DOHH2 (cell line): ENCODE measurements around the gene ELP4.

Experiments used
- H3F3A ChIP-seq: fragments of 200-600 bp; sonication (generic), shearing (Covaris generic); 2 replicates; pipeline ENCODE4 v1.6.0; 2016; ENCODE audit warnings: antibody characterized with exemption, mild to moderate bottlenecking; ENCODE audit not compliant: control insufficient read depth, insufficient read depth
- H3K27ac ChIP-seq: fragments of 200-600 bp; sonication (generic); 2 replicates; pipeline ENCODE4 v1.5.1; 2014; ENCODE audit warnings: low read depth, mild to moderate bottlenecking, low read length, moderate library complexity
- H3K27me3 ChIP-seq: fragments of 200-600 bp; sonication (generic); 2 replicates; pipeline ENCODE4 v1.6.1; 2014; ENCODE audit warnings: mild to moderate bottlenecking, low read length, mixed read lengths; ENCODE audit not compliant: control insufficient read depth
- H3K36me3 ChIP-seq: fragments of 200-600 bp; sonication (generic); 2 replicates; pipeline ENCODE4 v1.6.1; 2014; ENCODE audit warnings: mild to moderate bottlenecking, low read length, moderate library complexity, mixed read lengths; ENCODE audit not compliant: control insufficient read depth
- H3K4me1 ChIP-seq: fragments of 200-600 bp; sonication (generic); 2 replicates; pipeline ENCODE4 v1.6.1; 2014; ENCODE audit warnings: mild to moderate bottlenecking, low read length, mixed read lengths; ENCODE audit not compliant: control insufficient read depth
- H3K4me2 ChIP-seq: fragments of 200-600 bp; sonication (generic); 2 replicates; pipeline ENCODE4 v1.6.0; 2014; ENCODE audit warnings: mild to moderate bottlenecking, low read length, moderate library complexity
- H3K4me3 ChIP-seq: fragments of 200-600 bp; sonication (generic); 2 replicates; pipeline ENCODE4 v1.5.1; 2014; ENCODE audit warnings: mild to moderate bottlenecking, low read length, mixed read lengths
- H3K79me2 ChIP-seq: fragments of 200-600 bp; sonication (generic); 2 replicates; pipeline ENCODE4 v1.6.1; 2014; ENCODE audit warnings: mild to moderate bottlenecking, low read length, mixed read lengths; ENCODE audit not compliant: control insufficient read depth
- H3K9me2 ChIP-seq: fragments of 200-600 bp; sonication (generic); replicated peaks from 2 replicates; pipeline ENCODE4 v1.6.1; 2014; ENCODE audit warnings: mild to moderate bottlenecking, low read length, mixed read lengths; ENCODE audit not compliant: control insufficient read depth
- H3K9me3 ChIP-seq: fragments of 200-600 bp; sonication (generic); 2 replicates; pipeline ENCODE4 v1.6.1; 2014; ENCODE audit warnings: antibody characterized with exemption, low read length, mixed read lengths; ENCODE audit not compliant: control insufficient read depth, insufficient read depth
- H4K20me1 ChIP-seq: fragments of 200-600 bp; sonication (generic); 2 replicates; pipeline ENCODE4 v1.6.0; 2014; ENCODE audit warnings: low read depth, mild to moderate bottlenecking, antibody characterized with exemption, low read length, moderate library complexity; ENCODE audit not compliant: control insufficient read depth, insufficient read depth
- EZH2phosphoT487 ChIP-seq: fragments of 200-600 bp; sonication (generic); IDR thresholded peaks from 2 replicates; pipeline ENCODE4 v1.6.1; 2017; ENCODE audit warnings: borderline replicate concordance, mild to moderate bottlenecking, antibody characterized with exemption, low read length, moderate library complexity, mixed read lengths
- TF ChIP-seq, protein P1 (sequence below): fragments of 200-600 bp; sonication (generic); IDR thresholded peaks from one replicate; pipeline ENCODE4 v1.5.1; 2014; ENCODE audit warnings: antibody characterized with exemption, mild to moderate bottlenecking, low read depth, low read length; ENCODE audit not compliant: poor library complexity, severe bottlenecking

ELP4 gene

DNA sequence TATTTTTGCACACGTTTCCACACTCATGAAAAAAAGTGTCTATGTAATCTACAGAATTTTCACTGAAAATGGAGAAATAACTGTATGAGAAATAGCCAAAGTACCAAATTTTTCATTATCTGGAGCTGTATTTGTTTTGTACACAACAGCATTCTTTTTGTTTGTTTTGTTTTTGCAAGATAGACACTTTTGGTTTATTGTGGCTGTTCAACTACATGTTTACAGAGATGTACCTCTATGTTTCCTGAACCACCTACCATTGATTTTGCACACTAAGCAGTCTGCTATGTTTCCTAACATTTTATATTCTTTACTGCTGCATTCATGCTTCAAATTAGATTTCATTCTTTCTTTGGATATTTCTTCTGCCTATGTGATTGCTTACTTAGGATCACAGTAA is 116.3 kb downstream of the ELP4 start:
- Histone ChIP-seq H3K27ac (no peak overlapping the region), H3K79me2 (no peaks in the 10 kb centered on the region), H3K27me3 (no peaks in the 10 kb centered on the region), H3F3A (no peaks in the 10 kb centered on the region), H4K20me1 (no peaks in the 10 kb centered on the region), H3K9me3 (no peaks in the 10 kb centered on the region), H3K4me2 (no peak overlapping the region), H3K36me3 (no peaks in the 10 kb centered on the region), H3K4me3 (no peak overlapping the region), H3K4me1 (no peaks in the 10 kb centered on the region), H3K9me2 (no peaks in the 10 kb centered on the region)
- TF ChIP-seq, protein P1, sequence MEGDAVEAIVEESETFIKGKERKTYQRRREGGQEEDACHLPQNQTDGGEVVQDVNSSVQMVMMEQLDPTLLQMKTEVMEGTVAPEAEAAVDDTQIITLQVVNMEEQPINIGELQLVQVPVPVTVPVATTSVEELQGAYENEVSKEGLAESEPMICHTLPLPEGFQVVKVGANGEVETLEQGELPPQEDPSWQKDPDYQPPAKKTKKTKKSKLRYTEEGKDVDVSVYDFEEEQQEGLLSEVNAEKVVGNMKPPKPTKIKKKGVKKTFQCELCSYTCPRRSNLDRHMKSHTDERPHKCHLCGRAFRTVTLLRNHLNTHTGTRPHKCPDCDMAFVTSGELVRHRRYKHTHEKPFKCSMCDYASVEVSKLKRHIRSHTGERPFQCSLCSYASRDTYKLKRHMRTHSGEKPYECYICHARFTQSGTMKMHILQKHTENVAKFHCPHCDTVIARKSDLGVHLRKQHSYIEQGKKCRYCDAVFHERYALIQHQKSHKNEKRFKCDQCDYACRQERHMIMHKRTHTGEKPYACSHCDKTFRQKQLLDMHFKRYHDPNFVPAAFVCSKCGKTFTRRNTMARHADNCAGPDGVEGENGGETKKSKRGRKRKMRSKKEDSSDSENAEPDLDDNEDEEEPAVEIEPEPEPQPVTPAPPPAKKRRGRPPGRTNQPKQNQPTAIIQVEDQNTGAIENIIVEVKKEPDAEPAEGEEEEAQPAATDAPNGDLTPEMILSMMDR: no peak
- TF ChIP-seq EZH2phosphoT487: no peak

DNA sequence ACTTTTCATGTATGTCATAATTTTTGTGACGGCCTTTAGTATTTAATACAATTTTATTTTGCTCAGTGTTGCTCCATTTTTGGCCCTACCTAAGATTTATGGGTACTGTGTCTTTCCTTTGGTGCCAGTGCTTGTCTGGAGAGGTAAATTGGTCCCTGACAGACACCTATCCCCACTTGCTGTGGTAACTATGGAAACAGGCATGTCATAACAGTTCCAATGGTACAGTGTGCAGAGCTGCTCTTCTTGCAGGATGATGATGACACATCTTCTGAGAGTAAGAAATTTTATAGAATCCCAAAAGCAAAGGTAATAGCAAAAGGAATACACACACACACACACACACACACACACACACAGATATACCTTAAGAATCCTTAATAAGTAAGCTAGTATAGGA is 118.5 kb downstream of the ELP4 start:
- Histone ChIP-seq H3K4me3 (no peak overlapping the region), H3K27me3 (no peaks in the 10 kb centered on the region)

DNA sequence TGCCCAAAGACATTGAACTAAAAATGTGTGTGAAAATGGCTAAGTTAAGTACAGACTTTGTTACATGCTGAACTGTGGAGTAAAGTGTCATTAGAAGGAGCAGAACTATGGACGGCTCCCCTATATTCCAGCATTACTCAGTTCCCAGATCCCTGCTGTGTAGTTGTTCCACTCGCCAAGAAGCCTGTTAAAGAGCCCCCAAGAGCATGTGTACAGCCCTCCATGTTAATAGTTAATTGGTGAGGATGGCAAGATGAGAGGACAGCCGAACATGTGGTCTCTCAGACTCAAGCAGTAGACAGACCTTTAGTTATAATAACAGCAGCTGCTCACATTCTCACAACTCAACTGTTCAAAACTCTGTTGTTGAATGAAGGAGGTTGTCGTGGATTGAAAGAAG is 127.4 kb downstream of the ELP4 start:
- Histone ChIP-seq H3K4me3 (no peak overlapping the region), H3K36me3 (no peaks in the 10 kb centered on the region)

More for the DNA sequence above, 118.5 kb downstream of the ELP4 start:
- no peaks in the 10 kb centered on the region for H3K79me2 ChIP-seq
- H3K36me3 ChIP-seq: no peaks in the 10 kb centered on the region
- H3K27ac ChIP-seq: no peak overlapping the region
- H3K9me3 ChIP-seq: no peaks in the 10 kb centered on the region
- H3K4me2 ChIP-seq: no peak overlapping the region
- no peaks in the 10 kb centered on the region for H3K4me1 ChIP-seq
- H3K9me2 ChIP-seq: no peaks in the 10 kb centered on the region
- no peaks in the 10 kb centered on the region for H3F3A ChIP-seq
- H4K20me1 ChIP-seq: no peaks in the 10 kb centered on the region
- TF ChIP-seq, protein P1: no peak
- TF ChIP-seq EZH2phosphoT487: no peak

More for the DNA sequence above, 127.4 kb downstream of the ELP4 start:
- no peaks in the 10 kb centered on the region for H3K9me3 ChIP-seq
- no peaks in the 10 kb centered on the region for H3K4me1 ChIP-seq
- no peaks in the 10 kb centered on the region for H3K9me2 ChIP-seq
- no peaks in the 10 kb centered on the region for H3F3A ChIP-seq
- H3K27ac ChIP-seq: no peak overlapping the region
- H3K79me2 ChIP-seq: no peaks in the 10 kb centered on the region
- H3K4me2 ChIP-seq: no peak overlapping the region
- no peaks in the 10 kb centered on the region for H4K20me1 ChIP-seq
- H3K27me3 ChIP-seq: no peaks in the 10 kb centered on the region
- no peak for TF ChIP-seq EZH2phosphoT487
- TF ChIP-seq, protein P1: no peak
